Measurements from ENCODE around the gene LARGE2.
"Not testable (repeated sequence)": the region's sequence is repeated elsewhere in the genome, so short reads cannot be mapped to it uniquely, and the experiment has no call there.

Gene LARGE2

GRCh38 chr11:45896422-45896984 is 26.0 kb upstream of the LARGE2 start:
- no peak for DNase-seq

GRCh38 chr11:45897556-45897955 is 24.9 kb upstream of the LARGE2 start:
- no peak for DNase-seq

GRCh38 chr11:45899086-45899447 is 23.4 kb upstream of the LARGE2 start:
- no peak for DNase-seq

GRCh38 chr11:45899448-45900174 is 22.8 kb upstream of the LARGE2 start:
- peak; percentile 60 for DNase-seq

GRCh38 chr11:45900175-45900800 is 22.2 kb upstream of the LARGE2 start:
- DNase-seq: not testable (repeated sequence)

- DNase-seq: no peak
Observed at GRCh38 chr11:45900916-45901617, 21.4 kb upstream of the LARGE2 start.

GRCh38 chr11:45901626-45902025 is 20.8 kb upstream of the LARGE2 start:
- DNase-seq: no peak

GRCh38 chr11:45902452-45903380 is 19.7 kb upstream of the LARGE2 start:
- DNase-seq: no peak

- DNase-seq: no peak
Observed at GRCh38 chr11:45904309-45904915, 18.0 kb upstream of the LARGE2 start.

- no peak for DNase-seq
Observed at GRCh38 chr11:45905095-45905494, 17.4 kb upstream of the LARGE2 start.

- not testable (repeated sequence) for DNase-seq
Observed at GRCh38 chr11:45905576-45905975, 16.9 kb upstream of the LARGE2 start.

GRCh38 chr11:45906096-45906682 is 16.3 kb upstream of the LARGE2 start:
- no peak for DNase-seq

- no peak for DNase-seq
Observed at GRCh38 chr11:45906965-45907611, 15.4 kb upstream of the LARGE2 start, which contains the start of gene FREY1. Gene FREY1 (minus strand): TSS chr11:45907271. CDS start chr11:45907245, 26 bp downstream.

- DNase-seq: no peak
Observed at GRCh38 chr11:45907911-45908370, 14.5 kb upstream of the LARGE2 start.

GRCh38 chr11:45909594-45910475 is 12.6 kb upstream of the LARGE2 start:
- DNase-seq: no peak

- DNase-seq: no peak
Observed at GRCh38 chr11:45910623-45911022, 11.8 kb upstream of the LARGE2 start.

GRCh38 chr11:45913514-45913913 is 8.9 kb upstream of the LARGE2 start:
- DNase-seq: no peak

- no peak for DNase-seq
Observed at GRCh38 chr11:45913942-45914635, 8.4 kb upstream of the LARGE2 start.

GRCh38 chr11:45915446-45915845 is 7.0 kb upstream of the LARGE2 start:
- DNase-seq: no peak

All from CD4-positive, alpha-beta T cell treated with Interleukin-17A for 4 hours (primary cell).